ENCODE results near the gene APBA1.
"Not testable (repeated sequence)": the region's sequence is repeated elsewhere in the genome, so short reads cannot be mapped to it uniquely, and the experiment has no call there.

Gene APBA1

GRCh38 chr9:69603656-69604055 lies 68.5 kb downstream of the APBA1 start:
- no peak for DNase-seq

GRCh38 chr9:69602773-69603172 lies 69.4 kb downstream of the APBA1 start:
- no peak for DNase-seq

- DNase-seq, result no peak
These were observed 70.5 kb downstream of the APBA1 start for GRCh38 chr9:69601698-69602097.

GRCh38 chr9:69600314-69601047 lies 71.7 kb downstream of the APBA1 start:
- no peak for DNase-seq

GRCh38 chr9:69599232-69599971 lies 72.8 kb downstream of the APBA1 start:
- DNase-seq, result no peak

- DNase-seq, result not testable (repeated sequence)
These were observed 75.3 kb downstream of the APBA1 start for GRCh38 chr9:69596906-69597305.

- DNase-seq, result no peak
These were observed 78.0 kb downstream of the APBA1 start for GRCh38 chr9:69594180-69594579.

- no peak for DNase-seq
These were observed 78.4 kb downstream of the APBA1 start for GRCh38 chr9:69593756-69594155.

- DNase-seq, result no peak
These were observed 78.9 kb downstream of the APBA1 start for GRCh38 chr9:69593301-69593700.

GRCh38 chr9:69590266-69590665 lies 81.9 kb downstream of the APBA1 start:
- no peak for DNase-seq

- DNase-seq, result no peak
These were observed 83.0 kb downstream of the APBA1 start for GRCh38 chr9:69589156-69589555.

GRCh38 chr9:69585571-69585970 lies 86.6 kb downstream of the APBA1 start:
- DNase-seq, result no peak

- DNase-seq, result no peak
These were observed 87.4 kb downstream of the APBA1 start for GRCh38 chr9:69584759-69585158.

- no peak for DNase-seq
These were observed 88.4 kb downstream of the APBA1 start for GRCh38 chr9:69583645-69584234.

- no peak for DNase-seq
These were observed 89.5 kb downstream of the APBA1 start for GRCh38 chr9:69582544-69583297.

GRCh38 chr9:69582018-69582417 lies 90.2 kb downstream of the APBA1 start:
- DNase-seq, result no peak

- DNase-seq, result no peak
These were observed 91.5 kb downstream of the APBA1 start for GRCh38 chr9:69580582-69581214.

GRCh38 chr9:69579760-69580581 lies 92.2 kb downstream of the APBA1 start:
- no peak for DNase-seq

- DNase-seq, result no peak
These were observed 93.0 kb downstream of the APBA1 start for GRCh38 chr9:69579032-69579758.

- no peak for DNase-seq
These were observed 94.1 kb downstream of the APBA1 start for GRCh38 chr9:69578026-69578425.

- DNase-seq, result no peak
These were observed 95.0 kb downstream of the APBA1 start for GRCh38 chr9:69577123-69577522.
